ENCODE results near the gene KCNQ2. TPM values are rescaled to one million over a fixed set of nuclear protein-coding genes. Genes with fewer than 3 reads are reported as not detected.
"Not testable (repeated sequence)": the region's sequence is repeated elsewhere in the genome, so short reads cannot be mapped to it uniquely, and the experiment has no call there.

Gene KCNQ2
- total RNA-seq, 1 experiment from 2014 or later, result not detected

DNA sequence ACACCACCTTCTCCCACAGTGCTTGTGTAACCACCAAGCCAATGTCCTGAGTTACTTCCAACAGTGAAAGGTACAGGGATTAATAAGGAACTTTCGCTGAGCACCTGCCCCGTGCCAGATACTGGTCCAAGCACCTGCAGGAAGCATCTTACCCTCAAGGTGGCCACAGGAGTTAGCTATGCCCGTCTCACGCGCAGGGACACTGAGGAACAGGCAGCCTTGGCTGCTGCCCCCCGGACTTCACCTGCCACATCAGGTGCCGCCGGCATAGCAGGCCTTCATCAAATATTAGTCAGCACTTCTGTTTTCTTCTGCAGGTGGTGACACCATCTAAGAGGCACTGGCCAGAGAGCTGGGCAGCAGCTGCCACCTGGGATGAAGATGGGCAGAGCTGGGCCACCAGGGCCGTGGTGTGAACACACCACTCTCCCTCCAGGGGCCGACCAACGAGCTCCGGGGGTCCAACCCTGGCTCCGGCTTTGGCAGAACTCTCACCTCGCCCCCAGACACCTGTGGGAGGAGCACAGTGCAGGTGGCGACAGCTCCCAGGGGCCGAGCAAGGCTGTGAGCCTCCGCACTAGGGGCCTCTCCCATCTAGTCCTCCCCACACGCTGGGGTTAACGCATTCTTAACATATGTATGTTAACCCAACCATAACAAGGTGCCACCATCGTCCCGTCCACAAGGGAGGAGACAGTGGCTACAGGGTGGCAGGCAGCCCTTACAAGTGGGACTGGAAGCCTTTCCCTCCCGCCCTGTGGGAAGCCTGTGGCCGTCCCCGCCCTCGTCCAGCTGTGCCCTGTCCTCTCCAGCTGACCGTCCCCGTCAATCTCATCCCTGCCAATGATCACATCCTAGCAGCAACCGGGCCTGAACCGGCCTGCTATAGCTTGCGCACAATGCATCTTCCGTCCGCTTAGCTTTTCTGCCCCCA lies 45.2 kb upstream of the KCNQ2 start:
- Histone ChIP-seq H3K9me3 (ENCODE audit: low read length) (no peaks in the 10 kb centered on the region), H3K9me2 (replicated peaks; ENCODE audit: insufficient read depth, low read length) (no peaks in the 10 kb centered on the region), H3K27me3 (ENCODE audit: low read length) (no peaks in the 10 kb centered on the region), H3K4me3 (ENCODE audit: low read length) (no peak overlapping the region), H3K4me1 (ENCODE audit: low read length) (peaks cover 13% of the 10 kb centered on the region), H3K9ac (ENCODE audit: low read length) (no peak overlapping the region), H3K4me2 (ENCODE audit: low read depth, low read length, poor library complexity, severe bottlenecking) (no peak overlapping the region), H3K79me2 (ENCODE audit: low read length) (no peaks in the 10 kb centered on the region), H3K36me3 (ENCODE audit: insufficient read depth, low read length) (no peaks in the 10 kb centered on the region), H2AFZ (ENCODE audit: low read length) (no peak overlapping the region), H4K20me1 (ENCODE audit: insufficient read depth, low read depth, low read length) (no peaks in the 10 kb centered on the region), H3K27ac (ENCODE audit: low read length) (no peak overlapping the region)
- no peak for DNase-seq

DNA sequence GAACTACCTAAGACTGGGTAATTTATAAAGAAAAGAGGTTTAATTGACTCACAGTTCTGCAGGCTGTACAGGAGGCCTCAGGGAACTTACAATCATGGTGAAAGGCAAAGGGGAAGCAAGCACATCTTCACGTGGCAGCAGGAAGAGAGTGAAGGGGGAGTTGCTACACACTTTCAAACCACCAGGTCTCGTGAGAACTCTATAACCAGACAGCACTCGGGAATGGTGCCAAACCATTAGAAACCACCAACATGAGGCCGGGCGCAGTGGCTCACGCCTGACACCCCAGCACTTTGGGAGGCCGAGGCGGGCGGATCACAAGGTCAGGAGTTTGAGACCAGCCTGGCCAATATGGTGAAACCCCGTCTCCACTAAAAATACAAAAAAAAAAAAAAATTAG lies 42.1 kb upstream of the KCNQ2 start:
- not testable (repeated sequence) for H3K27ac ChIP-seq (ENCODE audit: low read length); H2AFZ ChIP-seq (ENCODE audit: low read length); H3K27me3 ChIP-seq (ENCODE audit: low read length); H3K4me1 ChIP-seq (ENCODE audit: low read length); H3K79me2 ChIP-seq (ENCODE audit: low read length); H3K4me3 ChIP-seq (ENCODE audit: low read length); H3K9me2 ChIP-seq (replicated peaks; ENCODE audit: insufficient read depth, low read length); H3K4me2 ChIP-seq (ENCODE audit: low read depth, low read length, poor library complexity, severe bottlenecking); H3K9ac ChIP-seq (ENCODE audit: low read length); DNase-seq; H4K20me1 ChIP-seq (ENCODE audit: insufficient read depth, low read depth, low read length); H3K9me3 ChIP-seq (ENCODE audit: low read length); H3K36me3 ChIP-seq (ENCODE audit: insufficient read depth, low read length)

DNA sequence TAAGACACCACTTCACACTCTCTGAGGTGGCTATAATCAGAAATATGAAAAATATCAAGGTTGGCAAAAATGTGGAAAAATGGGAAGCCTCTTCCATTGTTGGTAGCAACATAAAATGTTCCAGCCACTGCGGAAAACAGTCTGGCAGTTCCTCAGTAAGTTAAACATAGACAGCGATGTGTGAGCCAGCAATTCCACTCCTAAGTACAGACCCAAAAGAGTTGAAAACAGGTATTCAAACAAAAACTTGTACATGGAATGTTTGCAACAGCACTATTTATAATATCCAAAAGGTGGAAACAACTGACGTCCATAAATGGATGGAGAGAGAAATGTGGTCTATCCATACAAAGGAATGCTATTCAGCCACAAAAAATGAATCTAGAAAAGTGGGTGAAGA lies 40.8 kb upstream of the KCNQ2 start:
- Histone ChIP-seq H3K4me3 (ENCODE audit: low read length) (no peak overlapping the region), H3K79me2 (ENCODE audit: low read length) (no peaks in the 10 kb centered on the region), H3K9me2 (replicated peaks; ENCODE audit: insufficient read depth, low read length) (no peaks in the 10 kb centered on the region), H3K4me2 (ENCODE audit: low read depth, low read length, poor library complexity, severe bottlenecking) (no peak overlapping the region), H4K20me1 (ENCODE audit: insufficient read depth, low read depth, low read length) (no peaks in the 10 kb centered on the region), H3K9ac (ENCODE audit: low read length) (no peak overlapping the region), H3K9me3 (ENCODE audit: low read length) (no peaks in the 10 kb centered on the region), H3K36me3 (ENCODE audit: insufficient read depth, low read length) (no peaks in the 10 kb centered on the region), H3K27me3 (ENCODE audit: low read length) (no peaks in the 10 kb centered on the region), H3K27ac (ENCODE audit: low read length) (no peak overlapping the region), H3K4me1 (ENCODE audit: low read length) (peaks cover 8% of the 10 kb centered on the region), H2AFZ (ENCODE audit: low read length) (no peak overlapping the region)
- no peak for DNase-seq

DNA sequence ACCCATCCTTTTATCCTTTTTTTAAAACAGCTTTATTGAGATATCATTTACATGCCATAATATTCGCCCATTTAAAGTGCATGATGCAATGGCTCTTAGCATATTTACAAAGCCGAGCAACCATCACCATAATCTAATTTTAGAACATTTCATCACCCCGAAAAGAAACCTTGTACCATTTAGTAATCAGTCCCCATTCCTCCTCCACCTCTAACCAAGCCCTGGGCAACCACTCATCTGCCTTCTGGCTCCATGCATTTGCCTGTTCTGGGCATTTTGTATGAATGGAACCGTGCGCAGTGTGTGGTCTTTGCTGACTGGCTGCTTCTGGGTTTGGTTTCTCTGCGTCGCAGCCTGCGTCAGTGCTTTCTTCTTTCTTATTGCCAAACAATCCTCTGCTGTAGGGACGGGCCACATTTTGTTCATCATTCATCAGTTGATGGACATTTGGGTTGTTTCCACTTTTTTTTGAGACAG lies 36.7 kb upstream of the KCNQ2 start:
- Histone ChIP-seq H3K27ac (ENCODE audit: low read length) (no peak overlapping the region), H3K9me2 (replicated peaks; ENCODE audit: insufficient read depth, low read length) (no peaks in the 10 kb centered on the region), H3K9me3 (ENCODE audit: low read length) (no peaks in the 10 kb centered on the region), H3K4me2 (ENCODE audit: low read depth, low read length, poor library complexity, severe bottlenecking) (no peak overlapping the region), H4K20me1 (ENCODE audit: insufficient read depth, low read depth, low read length) (no peaks in the 10 kb centered on the region), H3K4me3 (ENCODE audit: low read length) (no peak overlapping the region), H3K79me2 (ENCODE audit: low read length) (no peaks in the 10 kb centered on the region), H3K9ac (ENCODE audit: low read length) (no peak overlapping the region), H3K27me3 (ENCODE audit: low read length) (no peaks in the 10 kb centered on the region), H3K36me3 (ENCODE audit: insufficient read depth, low read length) (no peaks in the 10 kb centered on the region), H3K4me1 (ENCODE audit: low read length) (peaks cover 8% of the 10 kb centered on the region), H2AFZ (ENCODE audit: low read length) (no peak overlapping the region)
- DNase-seq, result no peak

DNA sequence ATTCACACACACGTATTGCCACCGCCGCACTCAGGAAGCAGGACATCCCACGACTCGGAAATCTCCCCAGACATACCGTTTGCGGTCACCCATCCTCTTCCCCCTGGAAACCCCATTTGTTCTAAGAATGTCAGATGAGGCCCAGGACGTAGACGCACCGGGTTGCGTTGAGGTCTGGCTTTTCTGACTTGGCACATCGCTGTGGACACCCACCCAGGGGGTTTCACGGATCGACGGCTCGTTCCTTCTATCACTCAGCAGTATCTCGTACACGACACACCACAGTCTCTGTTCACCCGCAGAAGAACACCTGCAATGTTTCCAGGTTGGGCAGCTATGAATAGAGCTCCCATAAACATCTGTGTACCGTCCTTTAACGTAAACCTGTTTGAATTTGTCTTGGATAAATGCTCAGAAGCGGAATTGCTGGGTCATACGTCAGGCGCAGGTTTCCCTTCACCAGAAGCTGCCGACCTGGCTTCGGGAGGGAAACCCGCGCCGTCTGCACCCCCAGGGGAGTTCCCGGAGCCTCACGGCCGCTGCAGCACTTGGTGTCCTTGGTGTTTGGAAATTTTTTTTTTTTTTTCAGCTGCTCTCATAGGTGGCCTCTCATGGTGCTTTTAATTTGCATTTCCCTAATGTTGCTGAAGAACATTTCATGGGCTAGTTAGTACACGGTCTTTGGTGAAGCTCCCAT lies 35.8 kb upstream of the KCNQ2 start:
- Histone ChIP-seq H3K4me3 (ENCODE audit: low read length) (no peak overlapping the region), H3K9me2 (replicated peaks; ENCODE audit: insufficient read depth, low read length) (no peaks in the 10 kb centered on the region), H3K79me2 (ENCODE audit: low read length) (no peaks in the 10 kb centered on the region), H2AFZ (ENCODE audit: low read length) (no peak overlapping the region), H3K36me3 (ENCODE audit: insufficient read depth, low read length) (no peaks in the 10 kb centered on the region), H3K27ac (ENCODE audit: low read length) (no peak overlapping the region), H3K27me3 (ENCODE audit: low read length) (no peaks in the 10 kb centered on the region), H4K20me1 (ENCODE audit: insufficient read depth, low read depth, low read length) (no peaks in the 10 kb centered on the region), H3K4me2 (ENCODE audit: low read depth, low read length, poor library complexity, severe bottlenecking) (no peak overlapping the region), H3K9me3 (ENCODE audit: low read length) (no peaks in the 10 kb centered on the region), H3K4me1 (ENCODE audit: low read length) (peaks cover 8% of the 10 kb centered on the region), H3K9ac (ENCODE audit: low read length) (no peak overlapping the region)
- DNase-seq, result no peak

DNA sequence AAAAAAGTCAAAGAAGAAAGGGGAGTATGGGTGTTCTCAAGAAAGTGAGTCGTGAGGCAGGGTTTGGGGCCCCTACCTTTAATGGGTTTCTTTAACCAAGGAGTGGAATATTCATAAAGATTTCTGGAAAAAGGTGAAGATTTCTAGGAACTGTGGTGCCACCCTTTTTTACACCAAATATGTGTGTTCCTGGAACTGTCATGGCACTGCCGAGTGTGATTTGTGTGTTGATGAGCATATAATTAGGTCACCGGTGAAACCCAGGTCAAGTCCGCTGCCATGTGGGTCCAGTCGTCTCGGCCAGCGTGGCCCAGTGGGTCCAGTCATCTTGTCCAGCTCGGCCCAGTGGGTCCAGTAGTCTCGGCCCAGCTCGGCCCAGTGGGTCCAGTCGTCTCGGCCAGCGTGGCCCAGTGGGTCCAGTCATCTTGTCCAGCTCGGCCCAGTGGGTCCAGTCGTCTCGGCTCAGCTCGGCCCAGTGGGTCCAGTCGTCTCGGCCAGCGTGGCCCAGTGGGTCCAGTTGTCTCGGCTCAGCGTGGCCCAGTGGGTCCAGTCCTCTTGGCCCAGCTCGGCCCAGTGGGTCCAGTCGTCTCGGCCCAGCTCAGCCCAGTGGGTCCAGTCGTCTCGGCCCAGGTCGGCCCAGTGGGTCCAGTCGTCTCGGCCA lies 34.8 kb upstream of the KCNQ2 start:
- H3K9me3 ChIP-seq (ENCODE audit: low read length), result no peaks in the 10 kb centered on the region
- H3K27me3 ChIP-seq (ENCODE audit: low read length), result no peaks in the 10 kb centered on the region
- no peaks in the 10 kb centered on the region for H3K79me2 ChIP-seq (ENCODE audit: low read length)
- no peak overlapping the region for H3K4me2 ChIP-seq (ENCODE audit: low read depth, low read length, poor library complexity, severe bottlenecking)
- peaks cover 12% of the 10 kb centered on the region for H3K4me1 ChIP-seq (ENCODE audit: low read length)
- H3K9ac ChIP-seq (ENCODE audit: low read length), result no peak overlapping the region
- no peaks in the 10 kb centered on the region for H4K20me1 ChIP-seq (ENCODE audit: insufficient read depth, low read depth, low read length)
- no peaks in the 10 kb centered on the region for H3K9me2 ChIP-seq (replicated peaks; ENCODE audit: insufficient read depth, low read length)
- no peak overlapping the region for H3K4me3 ChIP-seq (ENCODE audit: low read length)
- no peak overlapping the region for H2AFZ ChIP-seq (ENCODE audit: low read length)
- no peak for DNase-seq
- H3K27ac ChIP-seq (ENCODE audit: low read length), result no peak overlapping the region
- no peaks in the 10 kb centered on the region for H3K36me3 ChIP-seq (ENCODE audit: insufficient read depth, low read length)

DNA sequence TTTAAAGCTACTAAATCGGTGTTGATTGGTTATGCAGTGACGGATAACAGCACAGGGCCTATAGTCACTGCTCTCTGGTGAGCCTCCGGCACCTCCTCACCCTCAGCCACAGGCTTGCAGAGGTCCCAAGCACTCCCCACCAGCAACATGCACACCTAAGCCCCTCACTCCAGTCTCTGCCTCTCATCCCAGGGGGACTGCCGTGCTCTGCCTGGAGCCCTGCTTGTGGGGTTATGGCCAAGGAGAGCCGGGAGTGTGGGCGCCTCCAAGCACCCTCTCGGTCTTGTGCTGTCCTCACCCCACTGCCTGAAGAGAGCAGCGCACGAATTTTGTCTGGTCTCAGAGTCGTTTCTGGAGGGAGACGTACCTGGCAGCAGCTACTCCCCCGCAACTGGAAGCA lies 33.3 kb upstream of the KCNQ2 start:
- no peak overlapping the region for H3K27ac ChIP-seq (ENCODE audit: low read length)
- H3K9me3 ChIP-seq (ENCODE audit: low read length), result no peaks in the 10 kb centered on the region
- DNase-seq, result no peak
- peaks cover 20% of the 10 kb centered on the region for H3K4me1 ChIP-seq (ENCODE audit: low read length)
- no peak overlapping the region for H3K9ac ChIP-seq (ENCODE audit: low read length)
- no peaks in the 10 kb centered on the region for H3K9me2 ChIP-seq (replicated peaks; ENCODE audit: insufficient read depth, low read length)
- no peaks in the 10 kb centered on the region for H4K20me1 ChIP-seq (ENCODE audit: insufficient read depth, low read depth, low read length)
- no peaks in the 10 kb centered on the region for H3K36me3 ChIP-seq (ENCODE audit: insufficient read depth, low read length)
- no peaks in the 10 kb centered on the region for H3K27me3 ChIP-seq (ENCODE audit: low read length)
- H2AFZ ChIP-seq (ENCODE audit: low read length), result no peak overlapping the region
- no peak overlapping the region for H3K4me3 ChIP-seq (ENCODE audit: low read length)
- H3K79me2 ChIP-seq (ENCODE audit: low read length), result no peaks in the 10 kb centered on the region
- no peak overlapping the region for H3K4me2 ChIP-seq (ENCODE audit: low read depth, low read length, poor library complexity, severe bottlenecking)

DNA sequence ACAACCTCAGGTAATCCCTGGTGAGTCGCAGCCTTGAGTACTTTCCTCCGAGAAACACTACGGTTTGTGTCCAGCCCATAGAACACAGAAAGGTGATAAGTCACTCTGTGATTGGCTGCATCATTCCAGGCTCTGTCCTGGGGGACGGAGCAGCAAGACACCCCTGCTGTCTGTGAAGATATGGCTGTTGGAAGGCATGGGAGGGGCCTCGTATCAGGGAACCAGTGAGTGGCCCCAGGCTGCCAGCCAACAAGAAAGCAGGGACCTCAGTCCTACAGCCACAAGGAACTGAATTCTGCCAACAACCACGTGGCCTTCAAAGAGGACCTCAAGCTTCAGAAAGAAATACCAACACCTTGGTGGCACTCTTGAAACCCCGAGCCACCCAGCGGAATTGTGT lies 32.8 kb upstream of the KCNQ2 start:
- DNase-seq, result no peak
- Histone ChIP-seq H4K20me1 (ENCODE audit: insufficient read depth, low read depth, low read length) (no peaks in the 10 kb centered on the region), H3K4me2 (ENCODE audit: low read depth, low read length, poor library complexity, severe bottlenecking) (no peak overlapping the region), H3K9me2 (replicated peaks; ENCODE audit: insufficient read depth, low read length) (no peaks in the 10 kb centered on the region), H3K9me3 (ENCODE audit: low read length) (no peaks in the 10 kb centered on the region), H3K36me3 (ENCODE audit: insufficient read depth, low read length) (no peaks in the 10 kb centered on the region), H3K79me2 (ENCODE audit: low read length) (no peaks in the 10 kb centered on the region), H3K4me1 (ENCODE audit: low read length) (peaks cover 20% of the 10 kb centered on the region), H3K27me3 (ENCODE audit: low read length) (no peaks in the 10 kb centered on the region), H3K9ac (ENCODE audit: low read length) (no peak overlapping the region), H2AFZ (ENCODE audit: low read length) (no peak overlapping the region), H3K4me3 (ENCODE audit: low read length) (no peak overlapping the region), H3K27ac (ENCODE audit: low read length) (no peak overlapping the region)

Data from Karpas-422 (cell line).